Stimulated activated CD8-positive, alpha-beta memory T cell treated with anti-CD3 and anti-CD28 coated beads, Interleukin-7, amount 100 ng/mL, for 24 hours (primary cell): Measurements from ENCODE around the gene PIP4K2C.
"Not testable (repeated sequence)": the region's sequence is repeated elsewhere in the genome, so short reads cannot be mapped to it uniquely, and the experiment has no call there.

Experiments used
- DNase-seq: peaks from one replicate; pipeline ENCODE4 v3.0.0-alpha.2; 2020; ENCODE audit warnings: low read depth

Gene PIP4K2C

GRCh38 chr12:57609781-57610553 lies 19.0 kb downstream of the PIP4K2C start:
- DNase-seq: no peak

- no peak for DNase-seq
These were observed 19.6 kb downstream of the PIP4K2C start for GRCh38 chr12:57610554-57611107.

GRCh38 chr12:57611108-57611826 lies 20.3 kb downstream of the PIP4K2C start, which contains the start of gene ARHGEF25:
Gene ARHGEF25 (plus strand): TSS chr12:57611435. CDS start chr12:57611895, 460 bp downstream.
- no peak for DNase-seq

GRCh38 chr12:57611827-57612710 lies 21.1 kb downstream of the PIP4K2C start:
- no peak for DNase-seq

GRCh38 chr12:57612711-57613426 lies 21.9 kb downstream of the PIP4K2C start:
- no peak for DNase-seq

- no peak for DNase-seq
These were observed 22.6 kb downstream of the PIP4K2C start for GRCh38 chr12:57613427-57614109.

- no peak for DNase-seq
These were observed 23.4 kb downstream of the PIP4K2C start for GRCh38 chr12:57614178-57614947.

- no peak for DNase-seq
These were observed 24.0 kb downstream of the PIP4K2C start for GRCh38 chr12:57614948-57615500.

- no peak for DNase-seq
These were observed 24.6 kb downstream of the PIP4K2C start for GRCh38 chr12:57615637-57616036.

GRCh38 chr12:57616383-57617101 lies 25.6 kb downstream of the PIP4K2C start:
- no peak for DNase-seq

- no peak for DNase-seq
These were observed 26.9 kb downstream of the PIP4K2C start for GRCh38 chr12:57617942-57618341.

- DNase-seq: not testable (repeated sequence)
These were observed 27.4 kb downstream of the PIP4K2C start for GRCh38 chr12:57618431-57618830.

GRCh38 chr12:57618966-57619433 lies 28.0 kb downstream of the PIP4K2C start:
- DNase-seq: no peak

GRCh38 chr12:57619434-57620244 lies 28.6 kb downstream of the PIP4K2C start:
- DNase-seq: no peak

- DNase-seq: no peak
These were observed 29.4 kb downstream of the PIP4K2C start for GRCh38 chr12:57620245-57620935.

- no peak for DNase-seq
These were observed 30.0 kb downstream of the PIP4K2C start for GRCh38 chr12:57620936-57621496.
